HEK293T (cell line): ENCODE data around the gene RPS15A.

ENCODE experiments used
- BHLHE40 ChIP-seq: fragments of 450-650 bp; IDR thresholded peaks from 2 replicates; pipeline ENCODE4 v1.6.1; 2016; ENCODE audit warnings: mild to moderate bottlenecking, moderate library complexity, borderline replicate concordance
- ELF4 ChIP-seq: fragments of 450-650 bp; IDR thresholded peaks from 2 replicates; pipeline ENCODE4 v1.6.1; 2017; ENCODE audit warnings: antibody characterized with exemption
- FOXA1 ChIP-seq: fragments of 450-650 bp; IDR thresholded peaks from 2 replicates; pipeline ENCODE4 v1.6.1; 2016; ENCODE audit warnings: mild to moderate bottlenecking
- FOXK2 ChIP-seq: fragments of 450-650 bp; IDR thresholded peaks from 2 replicates; pipeline ENCODE4 v1.6.1; 2016; ENCODE audit warnings: mild to moderate bottlenecking
- FOXM1 ChIP-seq: fragments of 450-650 bp; IDR thresholded peaks from 2 replicates; pipeline ENCODE4 v1.6.1; 2017; ENCODE audit warnings: mild to moderate bottlenecking, borderline replicate concordance
- HDGF ChIP-seq: fragments of 450-650 bp; IDR thresholded peaks from 2 replicates; pipeline ENCODE4 v1.6.1; 2017; ENCODE audit warnings: antibody characterized with exemption, borderline replicate concordance
- L3MBTL2 ChIP-seq: fragments of 450-650 bp; conservative IDR thresholded peaks from 2 replicates; pipeline ENCODE4 v1.6.1; 2016; ENCODE audit warnings: mild to moderate bottlenecking
- LEF1 ChIP-seq: fragments of 450-650 bp; IDR thresholded peaks from 2 replicates; pipeline ENCODE4 v1.6.1; 2017; ENCODE audit warnings: mild to moderate bottlenecking, borderline replicate concordance
- NFRKB ChIP-seq: fragments of 450-650 bp; IDR thresholded peaks from 2 replicates; pipeline ENCODE4 v1.6.1; 2016; ENCODE audit warnings: mild to moderate bottlenecking, moderate library complexity
- SP1 ChIP-seq: fragments of 450-650 bp; IDR thresholded peaks from 2 replicates; pipeline ENCODE4 v1.6.1; 2017
- SUZ12 ChIP-seq: fragments of 450-650 bp; IDR thresholded peaks from 2 replicates; pipeline ENCODE4 v1.6.1; 2016; ENCODE audit warnings: mild to moderate bottlenecking
- TARDBP ChIP-seq: fragments of 450-650 bp; IDR thresholded peaks from 2 replicates; pipeline ENCODE4 v1.6.1; 2016

- TF ChIP-seq ELF4 (no peak), SUZ12 (no peak), SP1 (no peak), NFRKB (no peak), HDGF (no peak), TARDBP (no peak), L3MBTL2 (no peak), BHLHE40 (no peak), FOXA1 (no peak), FOXK2 (no peak), LEF1 (no peak), FOXM1 (no peak)
Measured at GRCh38 chr16:18789515-18789849, 652 bp downstream of the RPS15A start.
